ENCODE data around the gene FAM210A.

FAM210A gene

DNA sequence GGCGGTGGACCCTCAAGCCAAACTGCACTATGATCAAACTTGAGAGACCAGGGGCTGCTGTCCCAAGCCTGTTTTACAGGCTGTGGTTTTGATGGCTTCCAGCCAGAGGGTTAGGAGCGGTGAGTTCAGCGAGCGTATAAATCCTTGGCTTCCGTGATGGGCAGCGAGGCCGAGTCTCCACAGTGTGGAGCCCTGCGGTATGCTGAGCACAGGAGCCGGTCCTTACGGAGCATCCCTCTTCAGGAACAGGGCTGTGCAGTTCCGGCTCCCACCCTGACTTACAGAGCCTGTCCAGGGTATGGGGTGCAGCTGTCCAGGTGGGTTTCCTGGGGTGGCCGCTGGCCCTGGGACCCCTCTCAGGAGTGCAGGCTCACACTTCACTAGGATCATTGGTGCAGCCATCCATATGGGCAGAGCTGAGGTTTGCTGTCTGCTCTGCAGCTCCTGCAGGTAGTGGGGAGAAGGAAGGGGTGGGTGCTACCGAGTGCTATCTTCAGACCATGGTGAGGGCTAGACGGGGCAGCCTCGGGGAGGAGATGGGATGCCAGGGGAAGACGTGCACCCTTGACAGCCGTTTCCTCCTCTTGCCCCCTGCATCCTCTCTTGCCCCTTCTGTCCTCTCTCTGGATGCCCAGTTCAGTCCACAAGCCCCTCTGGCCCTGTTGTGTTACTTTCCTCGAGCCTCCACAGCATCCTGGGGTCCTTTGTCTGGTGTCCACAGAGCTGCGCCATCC is 104.3 kb downstream of the FAM210A start:
- DNase-seq (ENCODE audit: low spot score), result no peak

GRCh38 chr18:13621446-13621849 is 104.9 kb downstream of the FAM210A start:
- DNase-seq (ENCODE audit: low spot score), result no peak

DNA sequence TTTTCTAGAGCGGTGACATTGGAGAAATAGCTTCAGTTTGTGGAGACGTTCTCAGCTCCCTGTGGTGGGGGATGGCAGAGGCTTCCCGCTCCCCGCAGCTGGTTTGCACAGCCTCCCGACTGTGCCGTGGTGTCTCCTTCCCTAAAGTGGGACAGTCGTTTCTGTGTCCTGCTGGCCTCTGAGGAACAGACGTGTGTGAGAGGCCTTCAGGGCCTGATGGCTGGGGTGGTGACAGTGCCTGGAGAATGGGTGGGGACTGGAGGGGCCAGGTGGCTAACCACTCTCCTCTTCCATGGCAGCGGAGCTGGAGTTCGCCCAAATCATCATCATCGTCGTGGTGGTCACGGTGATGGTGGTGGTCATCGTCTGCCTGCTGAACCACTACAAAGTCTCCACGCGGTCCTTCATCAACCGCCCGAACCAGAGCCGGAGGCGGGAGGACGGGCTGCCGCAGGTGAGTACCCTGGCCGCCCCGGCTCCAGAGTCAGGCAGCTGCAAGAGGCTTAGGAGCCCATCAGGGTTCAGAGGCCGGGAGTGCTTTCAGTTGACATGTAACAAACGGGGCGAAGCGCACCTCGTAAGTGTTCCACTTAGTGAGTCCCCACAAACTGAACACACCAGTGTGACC is 105.4 kb downstream of the FAM210A start:
- DNase-seq (ENCODE audit: low spot score), result no peak

DNA sequence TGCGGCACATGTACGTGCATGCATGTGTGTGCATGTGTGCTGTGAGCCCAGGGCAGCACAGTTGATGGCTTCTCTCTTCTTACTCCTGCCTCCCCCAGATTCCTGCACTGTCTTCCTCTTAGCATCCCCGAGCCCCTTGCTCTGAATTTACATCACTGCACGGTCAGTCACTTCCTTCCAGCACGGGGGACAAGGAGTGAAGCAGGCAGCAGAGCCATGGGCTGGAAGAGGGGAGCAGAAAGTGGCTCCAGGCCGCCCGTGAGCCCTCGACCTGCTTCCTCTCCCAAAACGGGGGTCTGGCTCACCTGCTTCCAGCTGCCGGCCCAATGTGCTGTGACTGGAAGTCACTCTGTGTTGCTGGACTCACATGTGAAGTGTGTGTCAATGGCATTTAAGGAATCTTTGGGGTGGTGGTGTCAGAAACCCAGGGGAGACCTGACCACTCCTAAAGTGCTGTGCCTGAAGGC is 106.1 kb downstream of the FAM210A start:
- DNase-seq (ENCODE audit: low spot score), result no peak

DNA sequence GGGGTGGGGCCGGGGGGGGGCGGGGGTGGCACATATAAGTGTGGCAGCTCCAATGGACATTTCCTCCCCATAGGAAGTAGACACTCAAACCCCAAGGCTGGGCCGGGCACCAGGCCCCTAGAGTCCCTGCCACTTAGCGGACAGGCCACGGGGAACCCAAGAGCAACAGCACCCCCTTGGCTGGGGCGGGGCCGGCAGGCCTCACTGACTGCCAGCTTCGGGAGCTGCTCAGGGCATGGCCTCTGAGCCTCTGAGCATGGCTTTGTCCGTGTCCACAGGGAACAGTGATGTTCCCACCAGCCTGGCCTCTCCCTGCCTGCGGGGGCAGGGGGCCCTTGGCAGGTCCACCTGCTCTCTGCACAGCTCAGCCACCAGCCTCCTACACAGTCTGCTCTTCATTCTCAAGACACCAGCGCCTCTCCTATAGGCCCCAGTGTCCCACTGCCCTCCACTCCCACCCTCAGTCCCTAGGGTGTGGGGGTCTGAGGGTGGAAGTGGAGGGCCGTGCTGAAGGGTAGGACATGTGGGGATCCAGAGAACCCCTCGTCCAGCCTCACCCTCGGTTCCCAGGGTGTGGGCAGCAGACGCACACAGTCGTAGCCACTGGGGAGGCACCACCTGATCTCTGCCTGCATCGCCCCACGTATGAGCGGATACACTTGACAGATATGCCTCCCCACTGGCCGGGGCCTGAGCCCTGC is 106.7 kb downstream of the FAM210A start:
- DNase-seq (ENCODE audit: low spot score), result no peak

GRCh38 chr18:13618760-13619438 is 107.5 kb downstream of the FAM210A start:
- no peak for DNase-seq (ENCODE audit: low spot score)

DNA sequence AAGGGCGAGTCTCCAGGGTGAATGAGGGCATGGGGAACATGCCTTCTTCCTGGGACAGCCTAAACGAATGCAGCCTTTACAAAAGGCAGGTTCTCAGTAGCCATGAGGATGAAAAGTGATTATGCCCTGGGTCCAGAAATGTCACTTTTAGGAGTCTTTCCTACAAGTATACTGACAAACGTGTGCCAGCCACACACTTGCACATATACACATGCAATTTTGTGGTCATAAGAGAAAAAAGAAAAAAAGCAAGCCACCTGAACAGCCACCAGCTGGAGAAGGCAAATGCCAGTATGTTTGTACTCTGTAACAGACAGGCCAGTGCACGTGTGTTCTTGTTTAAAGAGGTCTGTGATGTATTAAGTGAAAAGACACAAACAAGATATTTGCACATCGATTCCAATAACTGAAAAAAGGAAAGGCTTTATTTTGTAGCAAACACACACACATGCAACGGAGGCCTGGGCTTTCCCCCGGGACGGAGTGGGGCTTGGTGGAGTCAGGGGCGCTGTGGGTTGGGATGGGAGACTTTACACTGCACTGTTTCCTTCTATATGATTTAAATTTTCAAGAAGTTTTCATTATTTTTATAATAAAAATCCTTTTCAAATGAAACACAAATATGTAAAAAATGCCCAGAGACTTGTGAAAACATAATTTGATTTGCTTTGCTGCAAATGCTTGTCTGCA is 108.4 kb downstream of the FAM210A start:
- DNase-seq (ENCODE audit: low spot score), result no peak

GRCh38 chr18:13616525-13617035 is 109.8 kb downstream of the FAM210A start:
- DNase-seq (ENCODE audit: low spot score), result no peak

- DNase-seq (ENCODE audit: low spot score), result no peak
Measured at GRCh38 chr18:13616041-13616440, 110.3 kb downstream of the FAM210A start.

DNA sequence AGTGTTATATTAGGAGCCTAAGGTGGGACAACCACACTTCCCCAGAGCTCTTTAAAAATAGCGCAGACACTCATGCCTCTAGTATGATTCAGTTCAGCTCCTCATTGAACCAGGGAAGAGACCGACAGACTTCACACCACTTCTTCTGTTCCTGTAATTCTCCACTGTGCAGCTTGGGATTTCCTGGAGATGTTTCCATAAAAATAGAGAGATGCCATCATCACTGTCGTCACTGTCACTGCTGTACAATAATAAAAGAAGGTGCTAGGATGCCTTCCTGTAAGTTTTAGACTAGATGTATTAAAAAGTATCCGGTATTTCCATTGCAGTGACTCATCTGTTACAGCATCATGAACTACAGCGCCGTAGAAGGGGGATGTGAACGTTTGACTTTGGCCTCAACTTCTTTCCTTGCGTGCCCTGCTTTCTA is 110.9 kb downstream of the FAM210A start:
- no peak for DNase-seq (ENCODE audit: low spot score)

- DNase-seq (ENCODE audit: low spot score), result no peak
Measured at GRCh38 chr18:13614641-13615288, 111.6 kb downstream of the FAM210A start.

DNA sequence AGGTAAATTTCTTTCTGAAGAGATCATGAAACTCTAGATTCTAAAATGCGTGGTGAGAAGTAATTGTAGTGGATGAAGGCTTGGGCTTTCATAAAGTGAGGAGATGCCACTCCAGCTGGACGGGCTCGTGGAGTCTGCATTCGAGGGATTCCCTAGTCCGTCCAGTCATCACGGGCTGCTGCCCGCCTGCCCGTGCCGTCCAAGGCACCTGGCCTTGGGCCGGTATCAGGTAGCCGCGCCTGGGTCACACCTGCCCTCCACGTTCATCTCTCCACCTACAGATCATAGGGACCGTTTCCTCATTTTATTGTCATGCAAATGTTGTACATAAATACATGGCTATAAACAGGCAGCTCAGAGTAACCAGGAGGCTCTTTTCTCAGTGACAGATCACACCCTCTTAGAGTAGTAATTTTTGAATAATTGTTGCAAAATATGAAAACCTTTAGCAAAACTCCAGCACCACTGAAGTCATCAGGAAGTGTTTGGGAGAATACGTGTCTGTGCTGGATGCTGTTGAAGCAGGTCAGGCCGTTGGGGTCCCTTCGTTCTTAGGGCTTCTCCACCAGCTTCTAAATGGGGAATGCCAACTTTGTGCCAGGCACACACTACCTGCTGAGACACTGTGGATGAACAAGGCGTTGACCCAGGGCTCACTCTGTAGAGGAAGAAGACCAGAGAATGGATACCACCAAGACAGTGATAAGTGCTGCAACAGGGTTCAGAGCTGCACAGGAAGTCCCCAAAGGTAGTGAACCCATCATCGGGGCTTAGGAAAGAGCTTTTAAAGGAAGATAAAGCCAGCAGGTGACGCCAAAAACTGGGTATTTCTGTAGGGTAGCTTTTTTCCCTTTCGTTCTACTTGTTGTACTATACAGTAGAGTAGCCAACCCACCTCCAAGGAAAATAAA is 112.5 kb downstream of the FAM210A start:
- no peak for DNase-seq (ENCODE audit: low spot score)

Measured in AG08396 (cell line).